Suprapubic skin (tissue), 4 donors: Measurements from ENCODE around the gene ARHGAP22. TPM values are rescaled to one million over a fixed set of nuclear protein-coding genes. Genes with fewer than 3 reads are reported as not detected.

Experiments used
- DNase-seq, 2 donors: peaks; one replicate each; pipeline ENCODE4 v3.0.0-alpha.2; 2019; ENCODE audit warnings: low spot score in 2 of 2
- H3K27ac ChIP-seq: fragments of 200-600 bp; sonication (generic); one replicate; pipeline ENCODE4 v1.5.1; 2019
- H3K27me3 ChIP-seq: fragments of 200-600 bp; sonication (generic); one replicate; pipeline ENCODE4 v1.5.1; 2019
- H3K36me3 ChIP-seq: fragments of 200-600 bp; sonication (generic); one replicate; pipeline ENCODE4 v1.5.1; 2019
- H3K4me1 ChIP-seq: fragments of 200-600 bp; sonication (generic); one replicate; pipeline ENCODE4 v1.5.1; 2019
- H3K4me3 ChIP-seq: fragments of 200-600 bp; sonication (generic); one replicate; pipeline ENCODE4 v1.5.1; 2019; ENCODE audit warnings: mild to moderate bottlenecking
- H3K9me3 ChIP-seq: fragments of 200-600 bp; sonication (generic); one replicate; pipeline ENCODE4 v1.5.1; 2019
- CTCF ChIP-seq, 2 donors: fragments of 200-600 bp in 1 of 2; fragments of 450-650 bp in 1 of 2; sonication (generic) in 1 of 2; IDR thresholded peaks; one replicate each; pipeline ENCODE4 v1.5.1; 2016 to 2019; ENCODE audit warnings: antibody characterized with exemption in 2 of 2, mild to moderate bottlenecking in 1 of 2, moderate library complexity in 1 of 2
- EP300 ChIP-seq: sonication (generic); formaldehyde crosslinking; IDR thresholded peaks from one replicate; pipeline ENCODE4 v1.6.1; 2017; ENCODE audit warnings: antibody characterized with exemption
- POLR2A ChIP-seq, 2 donors: fragments of 450-650 bp; IDR thresholded peaks; one replicate each; pipeline ENCODE4 v1.6.1; 2017; ENCODE audit warnings: antibody characterized with exemption in 2 of 2, mild to moderate bottlenecking in 2 of 2, moderate library complexity in 2 of 2
- POLR2AphosphoS5 ChIP-seq, 3 donors: sonication (generic); formaldehyde crosslinking; IDR thresholded peaks; one replicate each; pipeline ENCODE4 v1.6.1; 2017; ENCODE audit warnings: antibody characterized with exemption in 3 of 3
- WGBS: methylation state at CpG from one replicate; pipeline ENCODE4 v1.1.5; 2018; 5-methylcytosine and 5-hydroxymethylcytosine counted together
- total RNA-seq, 4 donors: library from RNA; depleted of rRNA; stranded (reverse); fragments of >200 nt; gene quantifications; one replicate each; pipeline ENCODE4 v1.1.0, GENCODE V29; 2016

Gene ARHGAP22
- total RNA-seq, 4 donors from 2014 or later: 0.98 to 7.2 (median 2.2) TPM

GRCh38 chr10:48449501-48450232, 155.2 kb downstream of the ARHGAP22 start:
- Histone ChIP-seq H3K27me3 (no peaks in the 10 kb centered on the region), H3K36me3 (peaks cover 3% of the 10 kb centered on the region), H3K4me3 (no peak overlapping the region), H3K9me3 (no peaks in the 10 kb centered on the region), H3K27ac (no peak overlapping the region), H3K4me1 (no peaks in the 10 kb centered on the region)
- no peak for TF ChIP-seq EP300
- no peak for TF ChIP-seq POLR2AphosphoS5 (IDR thresholded peaks at IDR 0.05)
- no peak for TF ChIP-seq POLR2A (IDR thresholded peaks at IDR 0.05)
- TF ChIP-seq CTCF (IDR thresholded peaks at IDR 0.05): no peak
- WGBS: 65% methylated on average over 18 of the region's 19 CpGs
- no peak for DNase-seq

GRCh38 chr10:48448796-48449195, 156.1 kb downstream of the ARHGAP22 start:
- Histone ChIP-seq H3K36me3 (peaks cover 3% of the 10 kb centered on the region), H3K9me3 (no peaks in the 10 kb centered on the region), H3K4me1 (no peaks in the 10 kb centered on the region), H3K4me3 (no peak overlapping the region), H3K27me3 (no peaks in the 10 kb centered on the region), H3K27ac (no peak overlapping the region)
- DNase-seq: no peak
- 93% methylated on average over 4 of the region's 4 CpGs for WGBS
- TF ChIP-seq CTCF (IDR thresholded peaks at IDR 0.05): no peak
- no peak for TF ChIP-seq EP300
- no peak for TF ChIP-seq POLR2AphosphoS5 (IDR thresholded peaks at IDR 0.05)
- no peak for TF ChIP-seq POLR2A (IDR thresholded peaks at IDR 0.05)

DNA sequence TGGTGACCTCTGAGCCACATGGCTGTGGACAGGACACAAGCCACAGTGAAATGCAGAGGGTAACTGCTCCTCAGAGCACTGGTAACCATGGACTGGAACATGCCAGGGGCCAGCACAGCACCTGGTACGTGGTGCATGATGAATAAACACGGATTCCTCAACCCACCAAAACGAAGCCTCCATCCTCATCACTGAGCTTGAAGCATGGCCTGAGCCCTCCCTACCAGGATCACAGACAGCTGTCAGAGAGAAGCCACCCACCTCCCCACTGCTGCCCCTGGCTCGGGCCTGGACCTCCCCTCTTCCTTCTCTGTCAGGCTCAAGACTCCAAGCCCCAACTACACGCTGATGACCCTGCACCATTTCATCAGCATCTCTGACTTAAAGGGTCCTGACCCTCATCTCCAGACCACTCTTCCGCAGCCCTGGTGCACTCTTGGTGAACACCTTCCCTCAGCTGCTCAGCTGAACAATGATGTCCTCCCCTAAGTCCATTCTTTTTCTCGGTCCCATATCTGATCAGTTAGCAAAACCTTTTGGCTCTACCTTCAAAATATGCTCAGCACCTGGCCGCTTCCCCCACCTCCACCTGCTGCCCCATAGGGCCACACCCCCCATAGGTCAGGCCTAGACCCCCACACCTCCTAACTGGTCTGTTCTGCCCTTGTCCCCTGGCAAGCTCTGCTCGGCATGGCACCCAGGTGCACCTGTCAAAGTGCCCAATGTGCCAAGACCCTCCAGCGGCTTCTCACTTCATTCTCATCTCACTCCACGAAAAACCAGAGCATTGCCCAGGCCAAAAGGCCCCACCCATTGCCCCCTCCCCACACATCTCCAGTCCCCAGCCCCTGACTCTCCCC, 157.3 kb downstream of the ARHGAP22 start:
- no peak for TF ChIP-seq EP300
- TF ChIP-seq CTCF (IDR thresholded peaks at IDR 0.05): no peak
- TF ChIP-seq POLR2A (IDR thresholded peaks at IDR 0.05): no peak
- TF ChIP-seq POLR2AphosphoS5 (IDR thresholded peaks at IDR 0.05): no peak
- no peak for DNase-seq
- Histone ChIP-seq H3K9me3 (no peaks in the 10 kb centered on the region), H3K36me3 (peaks cover 3% of the 10 kb centered on the region), H3K4me3 (no peak overlapping the region), H3K4me1 (no peaks in the 10 kb centered on the region), H3K27ac (no peak overlapping the region), H3K27me3 (no peaks in the 10 kb centered on the region)
- 97% methylated on average over 8 of the region's 11 CpGs for WGBS

- TF ChIP-seq EP300: no peak
- Histone ChIP-seq H3K27me3 (no peaks in the 10 kb centered on the region), H3K27ac (no peak overlapping the region), H3K4me3 (no peak overlapping the region), H3K4me1 (no peaks in the 10 kb centered on the region), H3K9me3 (no peaks in the 10 kb centered on the region), H3K36me3 (no peaks in the 10 kb centered on the region)
- 98% methylated on average over 7 of the region's 7 CpGs for WGBS
- peak in 1 of 2 donors; percentile 50 for DNase-seq
These were observed 158.1 kb downstream of the ARHGAP22 start for GRCh38 chr10:48446785-48447184.

DNA sequence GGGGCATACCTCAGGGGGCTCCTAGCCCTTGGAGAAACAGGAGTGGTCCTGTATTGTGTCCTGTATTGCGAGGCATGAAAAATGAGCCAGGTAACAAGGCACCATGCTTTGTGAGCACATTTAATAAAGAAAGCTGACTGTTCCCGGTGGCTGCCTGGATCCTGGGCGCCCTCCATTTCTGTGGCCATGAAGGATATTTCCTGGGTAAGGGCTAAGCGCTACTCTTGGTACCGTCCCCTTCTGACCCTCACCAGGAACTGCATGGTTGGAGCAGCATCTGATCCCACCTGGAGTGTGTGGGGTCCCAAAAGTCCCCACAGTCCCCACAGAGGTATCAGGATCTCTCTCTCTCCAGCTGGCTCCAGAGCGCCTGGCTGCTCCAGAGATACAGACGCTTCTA, 158.9 kb downstream of the ARHGAP22 start:
- 94% methylated on average over 3 of the region's 7 CpGs for WGBS
- DNase-seq: no peak
- Histone ChIP-seq H3K9me3 (no peaks in the 10 kb centered on the region), H3K27ac (no peak overlapping the region), H3K36me3 (no peaks in the 10 kb centered on the region), H3K4me3 (no peak overlapping the region), H3K4me1 (no peaks in the 10 kb centered on the region), H3K27me3 (no peaks in the 10 kb centered on the region)
- no peak for TF ChIP-seq POLR2A (IDR thresholded peaks at IDR 0.05)
- no peak for TF ChIP-seq CTCF (IDR thresholded peaks at IDR 0.05)
- TF ChIP-seq POLR2AphosphoS5 (IDR thresholded peaks at IDR 0.05): no peak
- TF ChIP-seq EP300: no peak
